ENCODE data around the gene XCL2.

The XCL2 gene

DNA sequence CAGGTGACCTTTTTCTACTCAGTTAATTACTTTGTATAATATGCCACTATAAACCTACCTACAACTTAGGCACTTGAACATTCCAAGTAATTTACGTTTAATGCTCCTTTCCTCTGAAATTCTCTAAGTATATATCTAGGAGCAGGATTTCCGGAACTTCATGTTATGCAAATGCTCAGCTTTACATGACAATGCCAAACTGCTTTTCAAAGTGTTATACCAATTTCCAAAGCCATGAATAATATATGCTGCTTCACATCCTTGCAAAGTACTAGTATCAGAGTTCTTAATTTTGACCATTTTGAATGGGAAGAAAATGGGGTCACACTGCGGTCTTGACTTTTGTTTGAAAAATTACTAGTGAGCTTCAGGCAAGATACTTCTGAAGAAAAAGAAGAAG lies 26.9 kb upstream of the XCL2 start:
- TF ChIP-seq, protein P1, sequence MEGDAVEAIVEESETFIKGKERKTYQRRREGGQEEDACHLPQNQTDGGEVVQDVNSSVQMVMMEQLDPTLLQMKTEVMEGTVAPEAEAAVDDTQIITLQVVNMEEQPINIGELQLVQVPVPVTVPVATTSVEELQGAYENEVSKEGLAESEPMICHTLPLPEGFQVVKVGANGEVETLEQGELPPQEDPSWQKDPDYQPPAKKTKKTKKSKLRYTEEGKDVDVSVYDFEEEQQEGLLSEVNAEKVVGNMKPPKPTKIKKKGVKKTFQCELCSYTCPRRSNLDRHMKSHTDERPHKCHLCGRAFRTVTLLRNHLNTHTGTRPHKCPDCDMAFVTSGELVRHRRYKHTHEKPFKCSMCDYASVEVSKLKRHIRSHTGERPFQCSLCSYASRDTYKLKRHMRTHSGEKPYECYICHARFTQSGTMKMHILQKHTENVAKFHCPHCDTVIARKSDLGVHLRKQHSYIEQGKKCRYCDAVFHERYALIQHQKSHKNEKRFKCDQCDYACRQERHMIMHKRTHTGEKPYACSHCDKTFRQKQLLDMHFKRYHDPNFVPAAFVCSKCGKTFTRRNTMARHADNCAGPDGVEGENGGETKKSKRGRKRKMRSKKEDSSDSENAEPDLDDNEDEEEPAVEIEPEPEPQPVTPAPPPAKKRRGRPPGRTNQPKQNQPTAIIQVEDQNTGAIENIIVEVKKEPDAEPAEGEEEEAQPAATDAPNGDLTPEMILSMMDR (IDR thresholded peaks at IDR 0.05; ENCODE audit: low read depth, low read length): no peak
- H3K4me3 ChIP-seq (replicated peaks in 1 of 2; ENCODE audit: low read depth in 2 of 2, low read length in 2 of 2): no peak overlapping the region
- DNase-seq (ENCODE audit: low read depth in 2 of 2): no peak

DNA sequence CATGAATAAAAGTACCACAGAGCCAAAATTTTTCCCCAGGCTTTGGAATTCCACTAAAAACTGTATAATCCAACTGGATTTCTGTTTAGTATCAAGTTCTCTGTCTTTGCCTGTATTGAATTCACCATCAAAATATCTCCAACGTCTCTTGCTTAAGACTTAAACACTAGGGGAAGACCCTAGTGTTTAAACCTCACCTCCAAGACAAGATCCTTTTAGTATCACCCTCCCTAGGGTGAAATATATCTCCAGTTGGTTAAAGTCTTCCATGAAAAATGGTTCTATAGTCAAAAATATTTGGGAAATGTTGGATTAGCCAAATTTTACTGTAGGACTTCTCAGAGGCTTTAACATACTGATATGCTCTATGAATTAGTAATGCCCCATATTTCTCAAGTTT lies 24.5 kb upstream of the XCL2 start:
- DNase-seq (ENCODE audit: low read depth in 2 of 2): no peak
- no peak overlapping the region for H3K4me3 ChIP-seq (replicated peaks in 1 of 2; ENCODE audit: low read depth in 2 of 2, low read length in 2 of 2)
- TF ChIP-seq, protein P1 (IDR thresholded peaks at IDR 0.05; ENCODE audit: low read depth, low read length): no peak

DNA sequence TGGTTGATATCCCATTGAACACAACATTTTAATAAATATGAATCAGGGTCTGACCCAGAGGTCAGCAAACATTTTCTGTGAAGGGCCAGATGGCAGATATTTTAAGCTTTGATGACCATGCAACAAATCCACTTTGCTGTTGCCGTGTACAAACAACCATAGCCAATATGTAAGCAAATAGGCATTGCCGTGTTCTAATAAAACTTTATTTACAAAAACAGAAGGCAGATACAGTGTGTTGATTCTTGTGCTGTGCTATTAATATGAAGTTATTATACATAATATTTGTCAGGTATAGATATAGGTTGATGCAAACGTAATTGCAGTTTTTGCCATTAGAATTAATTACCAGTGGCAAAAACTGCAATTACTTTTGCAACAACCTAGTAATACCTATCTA lies 23.8 kb upstream of the XCL2 start:
- TF ChIP-seq, protein P1 (IDR thresholded peaks at IDR 0.05; ENCODE audit: low read depth, low read length): no peak
- no peak for DNase-seq (ENCODE audit: low read depth in 2 of 2)

DNA sequence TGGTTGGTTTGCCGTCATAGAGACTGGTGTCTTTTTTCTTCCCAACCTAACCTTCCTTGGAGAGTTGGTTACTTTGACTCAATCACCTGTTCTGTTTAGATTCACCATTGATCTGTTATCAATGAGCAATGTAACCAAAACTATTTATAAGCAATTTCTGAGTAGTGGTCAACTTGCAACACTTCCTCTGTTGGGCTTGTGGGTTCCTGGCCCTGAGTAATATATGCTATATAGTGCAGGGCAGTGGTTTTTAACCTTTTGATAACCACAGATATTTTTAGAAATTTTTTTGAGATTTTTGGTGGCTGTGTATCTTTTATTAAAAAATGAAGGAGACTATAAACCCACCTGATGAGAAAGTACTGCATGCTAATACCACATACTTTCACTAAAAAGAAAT lies 23.2 kb upstream of the XCL2 start:
- TF ChIP-seq, protein P1 (IDR thresholded peaks at IDR 0.05; ENCODE audit: low read depth, low read length): no peak
- no peak overlapping the region for H3K4me3 ChIP-seq (replicated peaks in 1 of 2; ENCODE audit: low read depth in 2 of 2, low read length in 2 of 2)
- DNase-seq (ENCODE audit: low read depth in 2 of 2): no peak

More for the DNA sequence above, 23.8 kb upstream of the XCL2 start:
- no peak overlapping the region for H3K4me3 ChIP-seq (replicated peaks in 1 of 2; ENCODE audit: low read depth in 2 of 2, low read length in 2 of 2)

DNA sequence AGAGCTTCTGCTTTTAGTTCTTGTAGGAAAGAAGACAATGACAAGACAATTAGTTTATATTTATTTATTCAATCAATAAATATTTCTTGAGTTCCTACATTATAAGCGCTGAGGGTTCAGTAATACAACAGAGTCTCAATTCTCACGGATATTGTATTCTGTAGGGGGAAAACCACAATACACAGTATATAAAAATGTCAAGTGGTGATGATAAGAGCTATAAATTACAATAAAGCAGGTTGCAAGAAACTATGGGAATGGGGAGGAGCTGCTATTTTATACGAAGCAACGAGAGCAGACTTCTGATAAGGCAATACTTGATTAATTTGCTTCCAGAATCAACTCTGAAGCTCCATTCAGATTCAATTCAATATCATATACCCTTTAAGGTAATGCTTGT lies 22.0 kb upstream of the XCL2 start:
- TF ChIP-seq, protein P1 (IDR thresholded peaks at IDR 0.05; ENCODE audit: low read depth, low read length): no peak
- no peak for DNase-seq (ENCODE audit: low read depth in 2 of 2)
- no peak overlapping the region for H3K4me3 ChIP-seq (replicated peaks in 1 of 2; ENCODE audit: low read depth in 2 of 2, low read length in 2 of 2)

DNA sequence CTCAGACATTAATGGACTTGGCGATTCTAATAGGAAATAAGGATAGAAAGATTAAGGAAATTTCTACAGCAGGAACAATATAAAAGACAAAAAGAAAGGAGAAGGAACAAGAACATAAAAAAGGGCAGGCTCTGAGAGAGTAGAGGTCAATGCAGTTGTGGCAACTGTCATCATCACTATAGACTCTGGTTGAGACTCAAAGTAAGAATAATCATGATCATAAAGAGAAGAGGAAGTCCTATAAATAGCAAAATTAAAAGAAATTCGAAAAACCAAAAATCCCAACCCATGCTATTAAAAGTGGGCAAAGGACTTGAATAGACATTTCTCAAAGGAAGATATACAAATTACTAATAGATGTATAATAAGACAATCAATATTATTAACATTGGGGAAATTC lies 18.2 kb upstream of the XCL2 start:
- no peak overlapping the region for H3K4me3 ChIP-seq (replicated peaks in 1 of 2; ENCODE audit: low read depth in 2 of 2, low read length in 2 of 2)
- no peak for DNase-seq (ENCODE audit: low read depth in 2 of 2)
- TF ChIP-seq, protein P1 (IDR thresholded peaks at IDR 0.05; ENCODE audit: low read depth, low read length): no peak

DNA sequence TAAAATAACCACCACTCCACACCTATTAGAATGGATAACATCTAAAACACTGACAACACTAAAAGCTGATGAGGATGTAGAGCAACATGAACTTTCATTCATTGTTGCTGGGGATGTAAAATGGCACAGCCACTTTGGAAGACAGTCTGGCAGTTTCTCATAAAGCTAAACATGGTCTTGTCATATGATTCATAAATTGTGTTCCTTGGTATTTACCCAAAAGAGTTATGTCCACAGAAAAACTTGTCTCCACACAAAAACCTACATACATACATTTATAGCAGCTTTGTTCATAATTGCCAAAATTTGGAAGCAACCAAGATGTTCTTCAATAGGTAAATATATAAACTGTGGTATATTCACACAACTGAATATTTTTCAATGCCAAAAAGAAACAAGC lies 16.6 kb upstream of the XCL2 start:
- H3K4me3 ChIP-seq (replicated peaks in 1 of 2; ENCODE audit: low read depth in 2 of 2, low read length in 2 of 2): no peak overlapping the region
- TF ChIP-seq, protein P1 (IDR thresholded peaks at IDR 0.05; ENCODE audit: low read depth, low read length): no peak
- DNase-seq (ENCODE audit: low read depth in 2 of 2): no peak

All from cardiac fibroblast (primary cell).